Measurements from ENCODE around the gene AQR. TPM values are rescaled to one million over a fixed set of nuclear protein-coding genes. Genes with fewer than 3 reads are reported as not detected.

Gene AQR
- total and polyA plus RNA-seq, 2 experiments from 2014 or later: 42.3 to 67.3 TPM

- no peak for TF ChIP-seq REST (IDR thresholded peaks at IDR 0.05; ENCODE audit: unreplicated experiment)
- no peak for TF ChIP-seq JUNB (IDR thresholded peaks at IDR 0.05; ENCODE audit: unreplicated experiment)
- no peak for TF ChIP-seq ZNF331 (CRISPR knock-in tag; IDR thresholded peaks at IDR 0.05; ENCODE audit: low read depth)
Observed at GRCh38 chr15:34828145-34828911, 141.2 kb downstream of the AQR start (continued).

GRCh38 chr15:34821831-34822230 lies 147.7 kb downstream of the AQR start:
- no peak overlapping the region for H3K27ac Mint-ChIP-seq
- ATAC-seq: no peak
- Histone ChIP-seq H2AFZ (no peak overlapping the region), H3K79me2 (replicated peaks; ENCODE audit: insufficient read depth) (no peaks in the 10 kb centered on the region), H4K20me1 (replicated peaks; ENCODE audit: insufficient read depth) (no peaks in the 10 kb centered on the region), H3K36me3 (ENCODE audit: insufficient read depth) (no peaks in the 10 kb centered on the region), H3K9me2 (ENCODE audit: insufficient read depth) (no peaks in the 10 kb centered on the region), H3K4me1 (ENCODE audit: insufficient read depth) (no peaks in the 10 kb centered on the region), H3K4me2 (no peak overlapping the region), H3K4me3 (no peak overlapping the region), H3K27ac (ENCODE audit: low read depth) (no peak overlapping the region), H3K27me3 (ENCODE audit: insufficient read depth) (no peaks in the 10 kb centered on the region), H3F3A (replicated peaks; ENCODE audit: low read depth) (no peaks in the 10 kb centered on the region)
- no peak overlapping the region for H3K4me3 Mint-ChIP-seq
- H3K36me3 Mint-ChIP-seq (ENCODE audit: low read depth): no peaks in the 10 kb centered on the region
- TF ChIP-seq REST (IDR thresholded peaks at IDR 0.05; ENCODE audit: unreplicated experiment) (no peak), NANOG (IDR thresholded peaks at IDR 0.05; ENCODE audit: borderline replicate concordance) (no peak), EZH2phosphoT487 (IDR thresholded peaks at IDR 0.05; ENCODE audit: unreplicated experiment) (no peak), POLR2AphosphoS5 (IDR thresholded peaks at IDR 0.05; ENCODE audit: low read depth) (no peak), ZNF114 (CRISPR knock-in tag; IDR thresholded peaks at IDR 0.05) (no peak), CTCF (conservative IDR thresholded peaks at IDR 0.05; ENCODE audit: low read depth in 2 of 2) (no peak), ZNF331 (CRISPR knock-in tag; IDR thresholded peaks at IDR 0.05; ENCODE audit: low read depth) (no peak), EZH2 (IDR thresholded peaks at IDR 0.05; ENCODE audit: low read depth, unreplicated experiment) (no peak), JUNB (IDR thresholded peaks at IDR 0.05; ENCODE audit: unreplicated experiment) (no peak)
- no peaks in the 10 kb centered on the region for H3K4me1 Mint-ChIP-seq
- H3K9me3 Mint-ChIP-seq: no peaks in the 10 kb centered on the region; the same call in 2 of the 3 replicates
- no peak for DNase-seq (ENCODE audit: low spot score)
- no peaks in the 10 kb centered on the region for H3K27me3 Mint-ChIP-seq (ENCODE audit: insufficient read depth, low read depth, poor library complexity)

All from GM23338 (cell line).